ENCODE results near the gene PRAMEF20.
A peak's percentile ranks its signal among the peaks of the same experiment; 100 is the strongest.
"Not testable (repeated sequence)": the region's sequence is repeated elsewhere in the genome, so short reads cannot be mapped to it uniquely, and the experiment has no call there.

The PRAMEF20 gene

GRCh38 chr1:13410150-13410549 is at the start of gene PRAMEF20:
Gene PRAMEF20 (plus strand): TSS chr1:13410450. CDS start chr1:13416355, 5,905 bp downstream.
- DNase-seq: not testable (repeated sequence)

- DNase-seq: not testable (repeated sequence)
Observed at GRCh38 chr1:13362364-13362763, 47.9 kb upstream of the PRAMEF20 start.

GRCh38 chr1:13364928-13365327 is 45.3 kb upstream of the PRAMEF20 start:
- DNase-seq: not testable (repeated sequence)

- DNase-seq: not testable (repeated sequence)
Observed at GRCh38 chr1:13366536-13366935, 43.7 kb upstream of the PRAMEF20 start.

DNA sequence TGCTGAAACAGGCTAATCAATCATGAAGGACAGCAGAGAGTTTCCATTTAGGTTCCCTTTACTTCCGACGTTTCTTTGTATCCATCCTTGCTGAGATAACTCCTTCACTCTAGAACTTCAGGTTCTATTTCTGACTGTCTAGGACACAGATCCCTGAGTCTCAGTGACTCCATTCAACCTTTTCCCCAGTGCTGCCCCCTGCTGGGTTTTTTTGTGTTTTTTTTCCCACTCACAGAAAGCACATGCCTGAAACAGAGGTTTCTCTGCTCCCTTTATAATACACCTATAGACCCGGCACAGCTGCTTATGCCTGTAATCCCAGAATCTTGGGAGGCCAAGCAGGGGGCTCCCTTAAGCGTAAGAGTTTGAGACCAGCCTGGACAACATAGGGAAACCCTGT is 41.7 kb upstream of the PRAMEF20 start:
- DNase-seq: peak in 6 of 51 donors; percentile 1 to 10 (median 4)

DNA sequence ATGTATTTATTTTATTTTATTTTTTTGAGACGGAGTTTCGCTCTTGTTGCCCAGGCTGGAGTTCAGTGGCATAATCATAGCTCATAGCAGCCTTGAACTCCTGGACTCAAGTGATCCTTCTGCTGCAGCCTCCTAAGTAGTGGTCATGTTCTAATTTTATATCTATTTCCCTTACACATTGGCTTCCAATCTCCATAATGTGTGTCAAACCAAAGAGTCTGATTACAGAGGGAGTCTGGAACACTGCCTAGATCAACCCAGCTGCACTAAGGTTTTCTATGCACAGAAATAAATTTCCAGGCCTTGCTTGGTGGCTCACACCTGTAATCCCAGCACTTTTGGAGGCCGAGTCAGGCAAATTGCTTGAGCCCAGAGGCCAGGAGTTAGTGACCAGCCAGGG is 31.3 kb upstream of the PRAMEF20 start:
- not testable (repeated sequence) for DNase-seq

GRCh38 chr1:13380380-13380779 is 29.9 kb upstream of the PRAMEF20 start:
- DNase-seq: not testable (repeated sequence)

DNA sequence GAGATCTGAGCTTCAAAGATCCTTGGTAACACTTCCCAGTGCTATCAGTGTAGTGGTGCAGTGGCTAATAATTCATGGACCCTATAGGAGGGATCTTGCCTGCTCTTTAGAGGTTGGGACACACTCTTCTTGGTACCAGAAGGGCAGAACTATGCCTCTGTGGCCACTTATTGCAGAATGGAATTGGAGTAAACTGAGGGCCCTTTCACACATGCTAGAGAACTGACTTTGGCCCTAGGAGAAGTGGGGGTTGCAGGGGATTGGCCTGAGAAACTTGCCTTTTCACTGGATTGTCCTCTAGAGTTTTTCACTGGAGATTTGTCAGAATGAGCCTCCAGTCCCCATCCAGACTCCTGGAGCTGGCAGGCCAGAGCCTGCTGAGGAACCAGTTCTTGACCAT is 20.9 kb upstream of the PRAMEF20 start, which contains the start of gene PRAMEF17:
TSS of gene PRAMEF17 (plus strand) at position 301 of the 400 bp plus-strand sequence. CDS start at position 327, 26 bp downstream.
- DNase-seq: not testable (repeated sequence)

GRCh38 chr1:13393004-13393403 is 17.2 kb upstream of the PRAMEF20 start:
- DNase-seq: not testable (repeated sequence)

GRCh38 chr1:13394761-13395160 is 15.5 kb upstream of the PRAMEF20 start:
- DNase-seq: not testable (repeated sequence)

DNA sequence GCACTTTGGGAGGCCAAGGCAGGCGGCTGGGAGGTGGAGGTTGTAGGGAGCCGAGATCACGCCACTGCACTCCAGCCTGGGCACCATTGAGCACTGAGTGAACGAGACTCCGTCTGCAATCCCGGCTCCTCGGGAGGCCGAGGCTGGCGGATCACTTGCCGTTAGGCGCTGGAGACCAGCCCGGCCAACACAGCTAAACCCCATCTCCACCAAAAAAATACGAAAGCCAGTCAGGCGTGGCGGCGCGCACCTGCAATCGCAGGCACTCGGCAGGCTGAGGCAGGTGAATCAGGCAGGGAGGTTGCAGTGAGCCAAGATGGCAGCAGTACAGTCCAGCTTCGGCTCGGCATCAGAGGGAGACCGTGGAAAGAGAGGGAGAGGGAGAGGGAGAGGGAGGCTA is 14.9 kb upstream of the PRAMEF20 start:
- not testable (repeated sequence) for DNase-seq

- no peak for DNase-seq
Observed at GRCh38 chr1:13407811-13408210, 2.4 kb upstream of the PRAMEF20 start.

- DNase-seq: no peak
Observed at GRCh38 chr1:13430495-13430894, 20.2 kb downstream of the PRAMEF20 start.

DNA sequence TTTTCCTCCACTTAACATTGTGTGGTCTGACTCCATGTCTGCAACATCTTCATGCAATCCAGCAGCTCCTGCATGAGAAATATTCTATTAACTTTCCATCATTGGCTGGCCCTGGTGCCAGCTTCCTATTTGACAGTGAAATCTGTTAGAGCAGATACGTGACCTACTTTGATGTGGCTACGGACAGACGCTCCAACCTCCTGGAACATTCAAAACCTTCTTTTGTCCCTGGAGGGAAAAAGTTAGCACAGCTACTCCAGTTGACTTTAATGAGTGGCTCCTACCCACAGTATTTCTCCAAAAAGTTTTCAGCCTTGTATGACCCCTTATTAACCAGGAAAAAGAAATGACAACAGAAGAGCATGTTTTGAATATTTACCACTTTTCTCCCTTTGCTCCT is 22.0 kb downstream of the PRAMEF20 start:
- no peak for DNase-seq

DNA sequence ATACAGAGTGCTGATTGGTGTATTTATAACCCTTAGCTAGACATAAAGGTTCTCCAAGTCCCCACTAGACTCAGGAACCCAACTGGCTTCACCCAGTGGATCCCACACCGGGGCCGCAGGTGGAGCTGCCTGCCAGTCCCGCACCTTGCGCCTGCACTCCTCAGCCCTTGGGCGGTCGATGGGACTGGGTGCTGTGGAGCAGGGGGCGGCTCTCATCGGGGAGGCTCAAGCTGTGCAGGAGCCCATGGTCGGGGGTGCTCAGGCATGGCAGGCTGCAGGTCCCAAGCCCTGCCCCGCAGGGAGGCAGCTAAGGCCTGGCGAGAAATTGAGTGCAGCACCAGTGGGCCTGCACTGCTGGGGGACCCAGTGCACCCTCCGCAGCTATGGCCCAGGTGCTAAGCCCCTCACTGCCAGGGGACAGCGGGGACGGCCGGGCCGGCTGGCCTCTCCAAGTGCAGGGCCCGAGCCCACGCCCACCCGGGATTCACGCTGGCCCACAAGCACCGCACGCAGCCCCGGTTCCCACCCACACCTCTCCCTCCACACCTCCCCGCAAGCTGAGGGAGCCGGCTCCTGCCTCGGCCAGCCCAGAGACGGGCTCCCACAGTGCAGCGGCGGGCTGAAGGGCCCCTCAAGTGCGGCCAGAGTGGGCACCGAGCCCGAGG is 23.6 kb downstream of the PRAMEF20 start:
- DNase-seq: not testable (repeated sequence)

GRCh38 chr1:13435458-13435857 is 25.2 kb downstream of the PRAMEF20 start:
- DNase-seq: no peak

DNA sequence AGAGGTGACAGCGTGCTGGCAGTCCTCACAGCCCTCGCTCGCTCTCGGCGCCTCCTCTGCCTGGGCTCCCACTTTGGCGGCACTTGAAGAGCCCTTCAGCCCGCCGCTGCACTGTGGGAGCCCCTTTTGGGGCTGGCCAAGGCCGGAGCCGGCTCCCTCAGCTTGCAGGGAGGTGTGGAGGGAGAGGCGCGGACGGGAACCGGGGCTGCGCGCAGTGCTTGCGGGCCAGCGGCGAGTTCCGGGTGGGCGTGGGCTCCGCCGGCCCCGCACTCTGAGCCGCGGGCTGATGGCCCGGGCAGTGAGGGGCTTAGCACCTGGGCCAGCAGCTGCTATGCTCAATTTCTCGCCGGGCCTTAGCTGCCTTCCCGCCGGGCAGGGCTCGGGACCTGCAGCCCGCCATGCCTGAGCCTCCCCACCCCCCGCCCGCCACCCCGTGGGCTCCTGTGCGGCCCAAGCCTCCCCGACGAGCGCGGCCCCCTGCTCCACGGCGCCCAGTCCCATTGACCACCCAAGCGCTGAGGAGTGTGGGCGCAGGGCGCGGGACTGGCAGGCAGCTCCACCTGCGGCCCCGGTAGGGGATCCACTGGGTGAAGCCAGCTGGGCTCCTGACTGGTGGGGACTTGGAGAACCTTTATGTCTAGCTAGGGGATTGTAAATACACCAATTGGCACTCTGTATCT is 29.0 kb downstream of the PRAMEF20 start:
- DNase-seq: not testable (repeated sequence)

GRCh38 chr1:13443335-13443979 is 33.2 kb downstream of the PRAMEF20 start:
- no peak for DNase-seq

- no peak for DNase-seq
Observed at GRCh38 chr1:13450204-13450603, 40.0 kb downstream of the PRAMEF20 start.

- DNase-seq: no peak
Observed at GRCh38 chr1:13451399-13451965, 41.2 kb downstream of the PRAMEF20 start.

DNA sequence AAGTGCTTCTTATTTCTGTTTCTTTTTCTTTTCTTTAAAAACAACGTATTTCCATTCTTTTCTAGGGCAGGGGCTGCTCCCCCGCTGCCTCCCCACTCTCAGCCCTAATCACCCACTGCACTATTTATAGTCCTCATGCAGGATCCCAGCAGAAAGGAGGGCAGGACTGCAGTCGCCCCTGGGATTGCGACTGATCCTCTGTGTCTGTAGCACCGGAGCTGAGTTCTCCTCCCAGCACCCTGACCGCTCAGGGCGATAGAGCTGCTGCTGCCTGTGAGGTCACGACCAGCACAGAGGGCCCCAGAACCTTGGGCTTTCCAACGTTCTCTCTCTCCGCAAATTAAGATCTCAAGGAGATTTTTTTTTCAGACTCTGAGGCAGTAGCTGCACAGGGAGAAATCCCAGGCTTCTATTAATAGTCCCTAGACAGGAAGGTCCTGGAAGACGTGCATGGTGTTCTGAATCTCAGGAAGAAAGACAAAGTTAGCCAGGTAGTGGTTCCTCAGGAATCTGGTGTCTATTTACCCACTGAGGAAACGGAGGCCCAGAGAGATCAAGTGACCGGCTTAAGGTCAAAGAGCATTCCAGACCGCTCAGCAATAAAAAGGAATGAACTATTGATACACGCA is 46.8 kb downstream of the PRAMEF20 start:
- no peak for DNase-seq

- DNase-seq: no peak
Observed at GRCh38 chr1:13461977-13462376, 51.7 kb downstream of the PRAMEF20 start.

Measured in hypothalamus (tissue), 51 donors.